Fibroblast of the aortic adventitia (primary cell): ENCODE results near the gene CD47. TPM values are rescaled to one million over a fixed set of nuclear protein-coding genes. Genes with fewer than 3 reads are reported as not detected.

Experiments used
- DNase-seq: peaks from one replicate; pipeline ENCODE4 v3.0.0-alpha.2; 2010; ENCODE audit warnings: low read depth
- H3K4me3 ChIP-seq: 2 replicates; pipeline ENCODE4 v1.5.1; 2011; ENCODE audit warnings: low read depth, mild to moderate bottlenecking, control low read depth, low read length, moderate library complexity
- CTCF ChIP-seq: IDR thresholded peaks from 2 replicates; pipeline ENCODE4 v1.5.1; 2011; ENCODE audit warnings: mild to moderate bottlenecking, low read length, control low read depth, inconsistent platforms; ENCODE audit not compliant: insufficient read depth
- total RNA-seq: library from RNA; depleted of rRNA; stranded (reverse); fragments of >200 nt; gene quantifications from 2 replicates; pipeline ENCODE4 v1.2.3, GENCODE V29; 2012; ENCODE audit warnings: low replicate concordance

Gene CD47
- total RNA-seq: 113 and 191 TPM in 2 replicates

- DNase-seq: peak; percentile 80
- peak within 1 kb of the TSS; percentile 86 for H3K4me3 ChIP-seq
These were observed at the start of gene CD47 for GRCh38 chr3:108090701-108091497. Gene CD47, minus strand, starts transcription at chr3:108091031. Its CDS starts 123 bp downstream, at chr3:108090908.

GRCh38 chr3:108137460-108137814 is 46.6 kb upstream of the CD47 start:
- TF ChIP-seq CTCF: no peak
- no peak overlapping the region for H3K4me3 ChIP-seq
- DNase-seq: no peak

More at GRCh38 chr3:108090701-108091497, at the start of gene CD47:
- no peak for TF ChIP-seq CTCF

- H3K4me3 ChIP-seq: no peak overlapping the region
- no peak for DNase-seq
- no peak for TF ChIP-seq CTCF
These were observed 46.0 kb upstream of the CD47 start for GRCh38 chr3:108136561-108137459.

- no peak overlapping the region for H3K4me3 ChIP-seq
- DNase-seq: no peak
- TF ChIP-seq CTCF: no peak
These were observed 43.7 kb upstream of the CD47 start for GRCh38 chr3:108134555-108134880.

GRCh38 chr3:108133858-108134554 is 43.2 kb upstream of the CD47 start:
- DNase-seq: peak; percentile 35
- H3K4me3 ChIP-seq: no peak overlapping the region
- TF ChIP-seq CTCF: no peak

GRCh38 chr3:108133048-108133369 is 42.2 kb upstream of the CD47 start:
- peak; percentile 31 for DNase-seq
- no peak overlapping the region for H3K4me3 ChIP-seq
- TF ChIP-seq CTCF: no peak
